ENCODE results near the gene SLC25A31. TPM values are rescaled to one million over a fixed set of nuclear protein-coding genes. Genes with fewer than 3 reads are reported as not detected.

SLC25A31 gene
- total and polyA plus RNA-seq, 10 of the 15 experiments (the other 5 are each of a cell fraction or from before 2014, with no cell fraction given), result not detected

GRCh38 chr4:127709456-127709855, 20.7 kb upstream of the SLC25A31 start (continued):
- TF ChIP-seq CTCF (IDR thresholded peaks at IDR 0.05 in 2 of 3, conservative IDR thresholded peaks at IDR 0.05 in 1 of 3; ENCODE audit: control insufficient read depth in 2 of 3, extremely low read depth in 1 of 3, insufficient read depth in 1 of 3, low read depth in 3 of 3, low read length in 3 of 3) (no peak), HDGF (IDR thresholded peaks at IDR 0.05) (no peak), SP1 (IDR thresholded peaks at IDR 0.05; ENCODE audit: low read depth, low read length) (no peak), NBN (IDR thresholded peaks at IDR 0.05) (no peak)
- TF ChIP-seq, protein P1, sequence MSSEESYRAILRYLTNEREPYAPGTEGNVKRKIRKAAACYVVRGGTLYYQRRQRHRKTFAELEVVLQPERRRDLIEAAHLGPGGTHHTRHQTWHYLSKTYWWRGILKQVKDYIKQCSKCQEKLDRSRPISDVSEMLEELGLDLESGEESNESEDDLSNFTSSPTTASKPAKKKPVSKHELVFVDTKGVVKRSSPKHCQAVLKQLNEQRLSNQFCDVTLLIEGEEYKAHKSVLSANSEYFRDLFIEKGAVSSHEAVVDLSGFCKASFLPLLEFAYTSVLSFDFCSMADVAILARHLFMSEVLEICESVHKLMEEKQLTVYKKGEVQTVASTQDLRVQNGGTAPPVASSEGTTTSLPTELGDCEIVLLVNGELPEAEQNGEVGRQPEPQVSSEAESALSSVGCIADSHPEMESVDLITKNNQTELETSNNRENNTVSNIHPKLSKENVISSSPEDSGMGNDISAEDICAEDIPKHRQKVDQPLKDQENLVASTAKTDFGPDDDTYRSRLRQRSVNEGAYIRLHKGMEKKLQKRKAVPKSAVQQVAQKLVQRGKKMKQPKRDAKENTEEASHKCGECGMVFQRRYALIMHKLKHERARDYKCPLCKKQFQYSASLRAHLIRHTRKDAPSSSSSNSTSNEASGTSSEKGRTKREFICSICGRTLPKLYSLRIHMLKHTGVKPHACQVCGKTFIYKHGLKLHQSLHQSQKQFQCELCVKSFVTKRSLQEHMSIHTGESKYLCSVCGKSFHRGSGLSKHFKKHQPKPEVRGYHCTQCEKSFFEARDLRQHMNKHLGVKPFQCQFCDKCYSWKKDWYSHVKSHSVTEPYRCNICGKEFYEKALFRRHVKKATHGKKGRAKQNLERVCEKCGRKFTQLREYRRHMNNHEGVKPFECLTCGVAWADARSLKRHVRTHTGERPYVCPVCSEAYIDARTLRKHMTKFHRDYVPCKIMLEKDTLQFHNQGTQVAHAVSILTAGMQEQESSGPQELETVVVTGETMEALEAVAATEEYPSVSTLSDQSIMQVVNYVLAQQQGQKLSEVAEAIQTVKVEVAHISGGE (CRISPR knock-in tag; IDR thresholded peaks at IDR 0.05), result no peak

DNA sequence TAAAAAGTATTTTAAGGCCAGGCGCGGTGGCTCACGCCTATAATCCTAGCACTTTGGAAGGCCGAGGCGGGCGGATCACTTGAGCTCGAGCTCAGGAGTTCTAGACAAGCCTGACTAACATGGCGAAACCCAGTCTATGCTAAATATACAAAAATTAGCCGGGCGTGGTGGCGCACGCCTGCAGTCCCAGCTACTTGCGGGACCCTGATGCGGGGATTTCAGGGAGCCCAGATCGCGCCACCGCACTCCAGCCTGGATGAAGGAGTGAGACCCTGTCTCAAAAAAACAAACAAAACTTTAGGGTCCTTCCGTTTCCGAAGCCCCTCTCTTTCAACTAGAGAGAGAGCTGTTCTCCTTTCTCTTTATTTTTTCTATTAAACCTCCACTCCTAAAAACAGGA, 1.2 kb downstream of the SLC25A31 start:
- Histone ChIP-seq H3K9ac (ENCODE audit: control insufficient read depth, insufficient read depth, low read length) (no peak overlapping the region), H3K4me2 (ENCODE audit: control insufficient read depth, insufficient read depth) (no peak overlapping the region), H3K79me2 (ENCODE audit: control insufficient read depth, insufficient read depth, low read length) (no peaks in the 10 kb centered on the region), H3K4me1 (ENCODE audit: control insufficient read depth, insufficient read depth, low read length) (no peaks in the 10 kb centered on the region), H3K27me3 (replicated peaks in 1 of 2; ENCODE audit: control insufficient read depth in 2 of 2, insufficient read depth in 2 of 2, low read length in 1 of 2) (no peaks in the 10 kb centered on the region; a peak in 1 of 4 replicates), H3K36me3 (ENCODE audit: control insufficient read depth in 2 of 2, insufficient read depth in 2 of 2, low read length in 1 of 2) (no peaks in the 10 kb centered on the region), H2AFZ (ENCODE audit: control insufficient read depth, low read depth, low read length) (no peak overlapping the region), H3K9me3 (replicated peaks; ENCODE audit: control insufficient read depth, insufficient read depth, low read length) (no peaks in the 10 kb centered on the region), H4K20me1 (ENCODE audit: control insufficient read depth, insufficient read depth) (no peaks in the 10 kb centered on the region), H3K4me3 (no peak overlapping the region), H3K27ac (ENCODE audit: control insufficient read depth, insufficient read depth) (no peak overlapping the region)
- POLR2A ChIA-PET, result no interaction called here
- 87% methylated on average over 19 of the region's 19 CpGs for WGBS (ENCODE audit: insufficient coverage, insufficient replicate concordance, low lambda C conversion rate, missing lambda C conversion rate)
- RAD21 ChIA-PET (ENCODE audit: unreplicated experiment), result interaction anchor here (1.2 to 4.6 kb wide), 3 partner anchors 125 to 135 kb away, joined by 3 to 57 read pairs (median 11); no protein-coding TSS in a partner anchor
- CTCF ChIA-PET, result interaction anchor here (1.2 to 6.0 kb wide), 4 partner anchors 10 to 126 kb away, joined by 4 to 137 read pairs (median 24); no protein-coding TSS in a partner anchor
- intact Hi-C loops (cut with micrococcal nuclease; ENCODE audit: unreplicated experiment) (loop anchor here (5.0 kb wide), 1 partner anchor 194 kb away; no protein-coding TSS in a partner anchor), in situ Hi-C loops (cut with MboI) (loop anchor here (5.0 kb wide), 1 partner anchor 129 kb away; no protein-coding TSS in a partner anchor)
- DNase-seq (ENCODE audit: low read depth, low spot score), result no peak
- ATAC-seq, result no peak
- no TSS peak for BruUV-seq (replicated peaks)
- FAIRE-seq, result no peak
- SMC1A ChIA-PET (ENCODE audit: uncharacterized antibody, unreplicated experiment), result interaction anchor here (1.6 to 5.6 kb wide), 6 partner anchors 31 to 144 kb away, joined by 5 to 86 read pairs (median 11); no protein-coding TSS in a partner anchor
- TF ChIP-seq, protein P2, sequence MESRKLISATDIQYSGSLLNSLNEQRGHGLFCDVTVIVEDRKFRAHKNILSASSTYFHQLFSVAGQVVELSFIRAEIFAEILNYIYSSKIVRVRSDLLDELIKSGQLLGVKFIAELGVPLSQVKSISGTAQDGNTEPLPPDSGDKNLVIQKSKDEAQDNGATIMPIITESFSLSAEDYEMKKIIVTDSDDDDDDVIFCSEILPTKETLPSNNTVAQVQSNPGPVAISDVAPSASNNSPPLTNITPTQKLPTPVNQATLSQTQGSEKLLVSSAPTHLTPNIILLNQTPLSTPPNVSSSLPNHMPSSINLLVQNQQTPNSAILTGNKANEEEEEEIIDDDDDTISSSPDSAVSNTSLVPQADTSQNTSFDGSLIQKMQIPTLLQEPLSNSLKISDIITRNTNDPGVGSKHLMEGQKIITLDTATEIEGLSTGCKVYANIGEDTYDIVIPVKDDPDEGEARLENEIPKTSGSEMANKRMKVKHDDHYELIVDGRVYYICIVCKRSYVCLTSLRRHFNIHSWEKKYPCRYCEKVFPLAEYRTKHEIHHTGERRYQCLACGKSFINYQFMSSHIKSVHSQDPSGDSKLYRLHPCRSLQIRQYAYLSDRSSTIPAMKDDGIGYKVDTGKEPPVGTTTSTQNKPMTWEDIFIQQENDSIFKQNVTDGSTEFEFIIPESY (IDR thresholded peaks at IDR 0.05), result no peak
- TF ChIP-seq, protein P3, sequence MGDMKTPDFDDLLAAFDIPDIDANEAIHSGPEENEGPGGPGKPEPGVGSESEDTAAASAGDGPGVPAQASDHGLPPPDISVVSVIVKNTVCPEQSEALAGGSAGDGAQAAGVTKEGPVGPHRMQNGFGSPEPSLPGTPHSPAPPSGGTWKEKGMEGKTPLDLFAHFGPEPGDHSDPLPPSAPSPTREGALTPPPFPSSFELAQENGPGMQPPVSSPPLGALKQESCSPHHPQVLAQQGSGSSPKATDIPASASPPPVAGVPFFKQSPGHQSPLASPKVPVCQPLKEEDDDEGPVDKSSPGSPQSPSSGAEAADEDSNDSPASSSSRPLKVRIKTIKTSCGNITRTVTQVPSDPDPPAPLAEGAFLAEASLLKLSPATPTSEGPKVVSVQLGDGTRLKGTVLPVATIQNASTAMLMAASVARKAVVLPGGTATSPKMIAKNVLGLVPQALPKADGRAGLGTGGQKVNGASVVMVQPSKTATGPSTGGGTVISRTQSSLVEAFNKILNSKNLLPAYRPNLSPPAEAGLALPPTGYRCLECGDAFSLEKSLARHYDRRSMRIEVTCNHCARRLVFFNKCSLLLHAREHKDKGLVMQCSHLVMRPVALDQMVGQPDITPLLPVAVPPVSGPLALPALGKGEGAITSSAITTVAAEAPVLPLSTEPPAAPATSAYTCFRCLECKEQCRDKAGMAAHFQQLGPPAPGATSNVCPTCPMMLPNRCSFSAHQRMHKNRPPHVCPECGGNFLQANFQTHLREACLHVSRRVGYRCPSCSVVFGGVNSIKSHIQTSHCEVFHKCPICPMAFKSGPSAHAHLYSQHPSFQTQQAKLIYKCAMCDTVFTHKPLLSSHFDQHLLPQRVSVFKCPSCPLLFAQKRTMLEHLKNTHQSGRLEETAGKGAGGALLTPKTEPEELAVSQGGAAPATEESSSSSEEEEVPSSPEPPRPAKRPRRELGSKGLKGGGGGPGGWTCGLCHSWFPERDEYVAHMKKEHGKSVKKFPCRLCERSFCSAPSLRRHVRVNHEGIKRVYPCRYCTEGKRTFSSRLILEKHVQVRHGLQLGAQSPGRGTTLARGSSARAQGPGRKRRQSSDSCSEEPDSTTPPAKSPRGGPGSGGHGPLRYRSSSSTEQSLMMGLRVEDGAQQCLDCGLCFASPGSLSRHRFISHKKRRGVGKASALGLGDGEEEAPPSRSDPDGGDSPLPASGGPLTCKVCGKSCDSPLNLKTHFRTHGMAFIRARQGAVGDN (IDR thresholded peaks at IDR 0.05), result no peak
- TF ChIP-seq ATF3 (IDR thresholded peaks at IDR 0.05; ENCODE audit: borderline replicate concordance, extremely low read depth, low read depth, low read length) (no peak), HDAC6 (IDR thresholded peaks at IDR 0.05; ENCODE audit: unreplicated experiment) (no peak), RFX5 (IDR thresholded peaks at IDR 0.05; ENCODE audit: low read depth, low read length) (no peak)

All from GM12878 (cell line).